Neuronal stem cell (in vitro differentiated cells): ENCODE measurements around the gene DLL4.

Experiments used
- DNase-seq: peaks from one replicate; pipeline ENCODE4 v3.0.0-alpha.2; 2013; ENCODE audit warnings: low spot score
- H2AFZ ChIP-seq: one replicate; pipeline ENCODE4 v1.6.1; 2013; ENCODE audit warnings: mild to moderate bottlenecking, low read length, inconsistent platforms
- H2AK5ac ChIP-seq: 2 replicates; pipeline ENCODE4 v1.6.1; 2013; ENCODE audit warnings: low read depth, mild to moderate bottlenecking, inconsistent platforms, low read length, moderate library complexity, mixed read lengths
- H2BK120ac ChIP-seq: 2 replicates; pipeline ENCODE4 v1.6.1; 2013; ENCODE audit warnings: low read depth, mild to moderate bottlenecking, inconsistent platforms, low read length, moderate library complexity, mixed read lengths
- H2BK12ac ChIP-seq: one replicate; pipeline ENCODE4 v1.6.1; 2013; ENCODE audit warnings: low read length, inconsistent platforms
- H2BK15ac ChIP-seq: 2 replicates; pipeline ENCODE4 v1.6.1; 2013; ENCODE audit warnings: mild to moderate bottlenecking, low read length, inconsistent platforms, mixed read lengths
- H2BK5ac ChIP-seq: one replicate; pipeline ENCODE4 v1.6.1; 2013; ENCODE audit warnings: inconsistent platforms, mild to moderate bottlenecking, low read length, moderate library complexity
- H3K14ac ChIP-seq: one replicate; pipeline ENCODE4 v1.6.1; 2013; ENCODE audit warnings: low read length, inconsistent platforms
- H3K18ac ChIP-seq: 2 replicates; pipeline ENCODE4 v1.6.1; 2013; ENCODE audit warnings: low read length, inconsistent platforms
- H3K23ac ChIP-seq: 2 replicates; pipeline ENCODE4 v1.6.1; 2013; ENCODE audit warnings: low read depth, mild to moderate bottlenecking, mixed read lengths, low read length, inconsistent platforms; ENCODE audit not compliant: poor library complexity
- H3K27ac ChIP-seq: replicated peaks from 3 replicates; pipeline ENCODE4 v1.5.1; 2013; ENCODE audit warnings: low read length, inconsistent platforms
- H3K27me3 ChIP-seq, 3 experiments: 2 replicates each; pipeline ENCODE4 v1.6.1; 2013; ENCODE audit warnings: low read length in 3 of 3, mild to moderate bottlenecking in 2 of 3, inconsistent platforms in 1 of 3, low read depth in 1 of 3, mixed read lengths in 1 of 3, moderate library complexity in 1 of 3; ENCODE audit not compliant: control insufficient read depth in 3 of 3, insufficient read depth in 3 of 3
- H3K36me3 ChIP-seq, 2 donors: replicated peaks in 1 of 2; 2 replicates each; pipeline ENCODE4 v1.6.1; 2013; ENCODE audit warnings: low read length in 2 of 2; ENCODE audit not compliant: control insufficient read depth in 2 of 2, insufficient read depth in 2 of 2
- H3K4ac ChIP-seq: 2 replicates; pipeline ENCODE4 v1.6.1; 2013; ENCODE audit warnings: inconsistent platforms, mild to moderate bottlenecking, low read length, moderate library complexity
- H3K4me1 ChIP-seq, 2 donors: 1 replicate in 1 of 2; 2 replicates in 1 of 2; pipeline ENCODE4 v1.6.1; 2013; ENCODE audit warnings: low read length in 2 of 2, low read depth in 1 of 2; ENCODE audit not compliant: control insufficient read depth in 2 of 2, insufficient read depth in 1 of 2
- H3K4me2 ChIP-seq: one replicate; pipeline ENCODE4 v1.6.1; 2013; ENCODE audit warnings: mild to moderate bottlenecking, low read length, inconsistent platforms; ENCODE audit not compliant: insufficient read depth, poor library complexity, severe bottlenecking
- H3K4me3 ChIP-seq, 2 donors: 2 replicates each; pipeline ENCODE4 v1.5.1; 2013; ENCODE audit warnings: low read length in 2 of 2, mild to moderate bottlenecking in 2 of 2, inconsistent platforms in 1 of 2, moderate library complexity in 1 of 2
- H3K79me1 ChIP-seq: one replicate; pipeline ENCODE4 v1.6.1; 2013; ENCODE audit warnings: low read depth, mild to moderate bottlenecking, inconsistent platforms, low read length, moderate library complexity
- H3K9ac ChIP-seq: one replicate; pipeline ENCODE4 v1.6.1; 2013; ENCODE audit warnings: mild to moderate bottlenecking, low read depth, low read length, inconsistent platforms; ENCODE audit not compliant: poor library complexity
- H3K9me3 ChIP-seq, 2 donors: replicated peaks in 1 of 2; 2 replicates each; pipeline versions ENCODE3 to v1.6.1; 2013; ENCODE audit warnings: low read length in 2 of 2, mild to moderate bottlenecking in 2 of 2, inconsistent platforms in 1 of 2, low read depth in 1 of 2, mixed read lengths in 1 of 2, moderate library complexity in 1 of 2; ENCODE audit not compliant: control insufficient read depth in 2 of 2, insufficient read depth in 1 of 2
- H4K8ac ChIP-seq: one replicate; pipeline ENCODE4 v1.6.1; 2013; ENCODE audit warnings: low read depth, mild to moderate bottlenecking, inconsistent platforms, low read length, moderate library complexity
- H4K91ac ChIP-seq: one replicate; pipeline ENCODE4 v1.6.1; 2013; ENCODE audit warnings: low read length, low read depth, mild to moderate bottlenecking, inconsistent platforms; ENCODE audit not compliant: poor library complexity
- WGBS, 2 donors: extraction: QIAGEN DNeasy Blood & Tissue Kit; methylation state at CpG; one replicate each; pipeline ENCODE4 v1.1.7; 2013; ENCODE audit warnings: missing lambda C conversion rate in 2 of 2, mixed read lengths in 1 of 2; ENCODE audit not compliant: insufficient read length in 2 of 2, insufficient replicate concordance in 1 of 2; ENCODE audit errors: extremely low coverage in 2 of 2; 5-methylcytosine and 5-hydroxymethylcytosine counted together

DLL4 gene

GRCh38 chr15:40944510-40945296, 15.6 kb downstream of the DLL4 start:
- no peak overlapping the region for H2BK12ac ChIP-seq
- WGBS, 2 donors = no CpG with 5 or more reads among the region's 11 CpGs
- H3K36me3 ChIP-seq = no peaks in the 10 kb centered on the region
- H2AK5ac ChIP-seq = no peak overlapping the region
- no peak overlapping the region for H2BK15ac ChIP-seq
- H3K27me3 ChIP-seq = peaks cover 0 to 22% (median 0%) of the 10 kb centered on the region in 3 experiments
- no peak for DNase-seq
- no peak overlapping the region for H3K4ac ChIP-seq
- no peak overlapping the region for H2BK5ac ChIP-seq
- H4K91ac ChIP-seq = no peak overlapping the region
- no peak overlapping the region for H3K4me2 ChIP-seq
- H3K9ac ChIP-seq = no peak overlapping the region
- no peak overlapping the region for H3K14ac ChIP-seq
- H2BK120ac ChIP-seq = no peak overlapping the region
- H3K9me3 ChIP-seq = no peaks in the 10 kb centered on the region
- H3K18ac ChIP-seq = no peak overlapping the region
- H3K27ac ChIP-seq = no peak overlapping the region
- H3K4me3 ChIP-seq = no peak overlapping the region
- H4K8ac ChIP-seq = no peak overlapping the region
- peaks cover 7 to 10% of the 10 kb centered on the region in 2 donors for H3K4me1 ChIP-seq
- H3K79me1 ChIP-seq = no peaks in the 10 kb centered on the region
- H2AFZ ChIP-seq = no peak overlapping the region
- H3K23ac ChIP-seq = no peak overlapping the region

- Histone ChIP-seq H2BK5ac (no peak overlapping the region), H3K9me3 (no peaks in the 10 kb centered on the region), H3K14ac (no peak overlapping the region), H2BK120ac (no peak overlapping the region), H3K27ac (no peak overlapping the region), H3K23ac (no peak overlapping the region), H3K36me3 (no peaks in the 10 kb centered on the region), H4K8ac (no peak overlapping the region), H3K4ac (no peak overlapping the region), H2AK5ac (no peak overlapping the region), H3K27me3 (peaks cover 0 to 37% (median 0%) of the 10 kb centered on the region in 3 experiments), H2AFZ (no peak overlapping the region), H4K91ac (no peak overlapping the region), H3K18ac (no peak overlapping the region), H3K4me1 (no peaks in the 10 kb centered on the region), H2BK12ac (no peak overlapping the region), H3K4me2 (no peak overlapping the region), H3K4me3 (no peak overlapping the region), H2BK15ac (no peak overlapping the region), H3K79me1 (peaks cover 4% of the 10 kb centered on the region), H3K9ac (no peak overlapping the region)
- DNase-seq = no peak
- WGBS, 2 donors = no CpG with 5 or more reads among the region's 21 CpGs
These were observed 19.8 kb downstream of the DLL4 start for GRCh38 chr15:40948706-40949473.

GRCh38 chr15:40949756-40950207, 20.6 kb downstream of the DLL4 start:
- Histone ChIP-seq H2AFZ (no peak overlapping the region), H3K4me2 (no peak overlapping the region), H3K9ac (no peak overlapping the region), H2BK5ac (no peak overlapping the region), H3K23ac (no peak overlapping the region), H3K9me3 (no peaks in the 10 kb centered on the region), H2BK15ac (no peak overlapping the region), H4K91ac (no peak overlapping the region), H3K4me1 (peaks cover 0 to 2% of the 10 kb centered on the region in 2 donors), H3K4me3 (no peak overlapping the region), H3K14ac (no peak overlapping the region), H3K4ac (no peak overlapping the region), H2BK120ac (no peak overlapping the region), H4K8ac (no peak overlapping the region), H3K27me3 (peaks cover 0 to 37% (median 0%) of the 10 kb centered on the region in 3 experiments), H2BK12ac (no peak overlapping the region), H3K27ac (no peak overlapping the region), H3K79me1 (peaks cover 4% of the 10 kb centered on the region), H2AK5ac (no peak overlapping the region), H3K36me3 (no peaks in the 10 kb centered on the region), H3K18ac (no peak overlapping the region)
- no CpG with 5 or more reads among the region's 7 CpGs for WGBS, 2 donors
- no peak for DNase-seq

- Histone ChIP-seq H3K27me3 (peaks cover 0 to 37% (median 0%) of the 10 kb centered on the region in 3 experiments), H3K79me1 (peaks cover 4% of the 10 kb centered on the region), H3K14ac (no peak overlapping the region), H3K9ac (no peak overlapping the region), H3K36me3 (peaks cover 0 to 8% of the 10 kb centered on the region in 2 donors), H3K9me3 (no peaks in the 10 kb centered on the region), H2BK15ac (no peak overlapping the region), H2AFZ (no peak overlapping the region), H2BK120ac (no peak overlapping the region), H2AK5ac (no peak overlapping the region), H4K91ac (no peak overlapping the region), H3K4ac (no peak overlapping the region), H3K4me1 (peaks cover 0 to 2% of the 10 kb centered on the region in 2 donors), H4K8ac (no peak overlapping the region), H3K23ac (no peak overlapping the region), H2BK5ac (no peak overlapping the region), H3K4me2 (no peak overlapping the region), H3K27ac (no peak overlapping the region), H3K18ac (no peak overlapping the region), H2BK12ac (no peak overlapping the region), H3K4me3 (no peak overlapping the region)
- DNase-seq = no peak
- WGBS, 2 donors = no CpG with 5 or more reads among the region's 4 CpGs
These were observed 22.6 kb downstream of the DLL4 start for GRCh38 chr15:40951764-40952163.
